Small intestine (tissue), 7 donors: ENCODE results near the gene HIPK2. TPM values are rescaled to one million over a fixed set of nuclear protein-coding genes. Genes with fewer than 3 reads are reported as not detected.

Experiments
- DNase-seq, 2 donors: peaks; one replicate each; pipeline versions ENCODE4 v3.0.0 to v3.0.0-alpha.2; 2013
- FAIRE-seq: peaks from 2 replicates; lab custom pipeline; 2012; peaks lifted over from hg19 to GRCh38; lab: Jason Lieb, UNC
- H3K27ac ChIP-seq, 3 donors: one replicate each; pipeline ENCODE4 v1.5.1; 2013; ENCODE audit warnings: low read length in 2 of 3, mild to moderate bottlenecking in 2 of 3, control low read depth in 1 of 3, inconsistent platforms in 1 of 3, low read depth in 1 of 3, moderate library complexity in 1 of 3
- H3K27me3 ChIP-seq, 3 donors: one replicate each; pipeline ENCODE4 v1.6.1; 2013; ENCODE audit warnings: low read length in 3 of 3, inconsistent platforms in 1 of 3; ENCODE audit not compliant: control insufficient read depth in 3 of 3, insufficient read depth in 3 of 3
- H3K36me3 ChIP-seq, 3 donors: one replicate each; pipeline ENCODE4 v1.6.1; 2013; ENCODE audit warnings: low read length in 3 of 3, inconsistent platforms in 1 of 3, low read depth in 1 of 3, mild to moderate bottlenecking in 1 of 3, moderate library complexity in 1 of 3; ENCODE audit not compliant: control insufficient read depth in 3 of 3, insufficient read depth in 2 of 3
- H3K4me1 ChIP-seq, 3 donors: one replicate each; pipeline ENCODE4 v1.6.1; 2013; ENCODE audit warnings: low read length in 2 of 3, inconsistent platforms in 1 of 3, low read depth in 1 of 3, mild to moderate bottlenecking in 1 of 3, moderate library complexity in 1 of 3; ENCODE audit not compliant: control insufficient read depth in 3 of 3, insufficient read depth in 2 of 3
- H3K4me3 ChIP-seq, 3 donors: one replicate each; pipeline ENCODE4 v1.5.1; 2013; ENCODE audit warnings: low read length in 3 of 3, control low read depth in 1 of 3, inconsistent platforms in 1 of 3, low read depth in 1 of 3, mild to moderate bottlenecking in 1 of 3, moderate library complexity in 1 of 3
- H3K9me3 ChIP-seq, 2 donors: one replicate each; pipeline ENCODE4 v1.6.1; 2013; ENCODE audit warnings: low read depth in 1 of 2, low read length in 1 of 2; ENCODE audit not compliant: control insufficient read depth in 2 of 2, insufficient read depth in 1 of 2
- WGBS, 3 donors: extraction: QIAGEN DNeasy Blood & Tissue Kit; methylation state at CpG; one replicate each; pipeline ENCODE4 v1.1.7; 2013; 5-methylcytosine and 5-hydroxymethylcytosine counted together
- polyA plus RNA-seq, 4 donors: library from polyadenylated mRNA; stranded (reverse) in 3 of 4; unstranded in 1 of 4; fragments of 200-250 nt in 3 of 4; fragments of 120-200 nt in 1 of 4; gene quantifications; one replicate each; pipeline versions ENCODE4 v1.2.1 to v1.2.3, GENCODE V29; 2013
- donor health status: healthy with polysubstance abuse.
- donor health status: control.
- donor health status: control.
- donor health status: Bipolar disorder and iron deficiency.
- donor health status: healthy.

Gene HIPK2
- polyA plus RNA-seq, 4 donors: 3.2 to 11.4 (median 7.2) TPM

DNA sequence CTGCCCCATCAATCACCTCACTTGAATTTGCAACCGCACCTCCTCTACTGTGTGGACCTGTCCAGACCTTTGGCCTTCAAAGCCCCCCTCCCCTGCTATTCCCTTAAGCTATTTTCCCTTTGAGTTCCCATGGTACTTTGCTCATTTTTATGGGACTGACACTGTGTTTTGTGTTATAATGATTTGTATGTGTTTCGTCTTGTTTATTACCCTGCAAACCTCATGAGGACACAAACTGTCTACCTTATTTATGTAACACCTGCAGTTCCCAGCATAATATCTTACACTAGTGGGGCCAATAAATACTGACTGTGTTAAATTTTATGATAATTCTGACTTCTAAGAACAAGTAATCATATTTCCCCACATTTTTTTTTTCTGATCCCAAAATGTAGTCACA lies 183.7 kb downstream of the HIPK2 start:
- no peak for FAIRE-seq
- Histone ChIP-seq H3K27me3 (no peaks in the 10 kb centered on the region), H3K36me3 (peaks cover 20 to 53% (median 26%) of the 10 kb centered on the region in 3 donors), H3K4me3 (no peak overlapping the region), H3K27ac (no peak overlapping the region), H3K4me1 (no peaks in the 10 kb centered on the region), H3K9me3 (no peaks in the 10 kb centered on the region)
- WGBS, 3 donors: 87 to 96% (median 92%) methylated on average over 2 of the region's 2 CpGs
- no peak for DNase-seq

DNA sequence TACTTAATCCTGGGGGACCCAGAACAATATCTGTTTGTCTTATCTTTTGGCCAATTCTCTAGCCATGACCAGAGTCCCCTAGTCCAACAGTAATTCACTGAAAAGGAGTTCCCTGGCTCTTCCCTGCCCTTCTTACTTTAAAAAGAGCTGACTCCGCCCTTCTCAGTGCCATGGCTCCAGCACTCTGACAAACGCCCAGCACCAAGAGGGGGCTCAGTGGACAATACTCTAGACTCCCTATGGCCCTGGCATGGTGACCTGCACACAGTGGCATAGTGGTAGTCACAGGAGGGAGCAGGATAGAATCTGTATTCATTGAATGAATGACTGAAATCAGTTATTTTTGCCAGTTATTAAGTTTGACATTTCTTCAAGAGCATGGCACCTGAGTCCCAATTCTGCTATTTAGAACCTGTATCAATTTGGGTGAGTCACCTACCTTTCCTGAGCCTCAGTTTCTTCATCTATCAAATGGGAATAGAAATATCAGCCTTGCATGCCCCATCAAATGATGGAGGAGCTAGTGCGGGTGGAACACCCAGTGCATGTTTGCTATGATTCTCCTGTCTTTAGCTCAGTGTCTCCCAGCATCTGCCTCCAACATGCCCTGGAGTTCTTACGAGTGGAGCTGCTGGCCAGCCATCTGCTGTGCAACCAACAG lies 184.9 kb downstream of the HIPK2 start:
- DNase-seq: no peak
- 95 to 96% (median 96%) methylated on average over 4 of the region's 4 CpGs for WGBS, 3 donors
- no peak for FAIRE-seq
- Histone ChIP-seq H3K27ac (no peak overlapping the region), H3K27me3 (no peaks in the 10 kb centered on the region), H3K4me1 (no peaks in the 10 kb centered on the region), H3K9me3 (no peaks in the 10 kb centered on the region), H3K4me3 (no peak overlapping the region), H3K36me3 (peaks cover 20 to 60% (median 26%) of the 10 kb centered on the region in 3 donors)

DNA sequence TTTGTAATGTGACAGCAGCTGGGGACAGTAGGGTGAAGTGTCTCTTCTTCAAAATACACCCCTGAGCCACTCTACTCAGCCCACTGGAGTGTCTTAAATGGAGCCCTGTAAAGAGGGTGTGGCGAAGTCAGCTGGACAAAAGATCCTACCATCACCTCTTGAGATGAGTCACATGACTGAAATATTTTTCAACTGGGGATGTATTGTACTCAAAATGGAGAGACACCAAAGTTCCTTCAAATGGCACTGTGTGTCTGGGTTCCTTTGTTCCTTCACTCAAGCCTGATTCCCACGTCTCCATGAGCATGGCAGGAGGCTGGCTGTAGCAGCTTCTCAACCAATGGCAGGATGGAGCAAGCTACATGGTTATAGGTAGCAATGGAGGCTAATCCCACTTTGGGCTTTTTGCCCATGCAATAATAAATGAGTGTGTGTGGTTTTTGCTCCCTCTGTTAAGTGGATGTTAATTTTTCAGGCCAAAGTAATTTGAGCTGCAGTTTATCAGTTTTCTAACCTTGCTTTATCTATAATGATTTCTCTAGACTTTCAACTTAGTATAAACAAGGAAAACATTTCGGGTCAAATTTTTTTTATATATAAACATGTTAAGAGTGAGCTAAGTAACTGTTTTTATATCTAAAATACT lies 186.1 kb downstream of the HIPK2 start:
- peaks cover 18 to 61% (median 25%) of the 10 kb centered on the region in 3 donors for H3K36me3 ChIP-seq
- H3K27ac ChIP-seq: no peak overlapping the region
- 82 to 89% (median 82%) methylated on average over 3 of the region's 3 CpGs for WGBS, 3 donors
- DNase-seq: no peak
- H3K4me1 ChIP-seq: no peaks in the 10 kb centered on the region
- no peak overlapping the region for H3K4me3 ChIP-seq
- no peak for FAIRE-seq
- H3K9me3 ChIP-seq: no peaks in the 10 kb centered on the region
- no peaks in the 10 kb centered on the region for H3K27me3 ChIP-seq

DNA sequence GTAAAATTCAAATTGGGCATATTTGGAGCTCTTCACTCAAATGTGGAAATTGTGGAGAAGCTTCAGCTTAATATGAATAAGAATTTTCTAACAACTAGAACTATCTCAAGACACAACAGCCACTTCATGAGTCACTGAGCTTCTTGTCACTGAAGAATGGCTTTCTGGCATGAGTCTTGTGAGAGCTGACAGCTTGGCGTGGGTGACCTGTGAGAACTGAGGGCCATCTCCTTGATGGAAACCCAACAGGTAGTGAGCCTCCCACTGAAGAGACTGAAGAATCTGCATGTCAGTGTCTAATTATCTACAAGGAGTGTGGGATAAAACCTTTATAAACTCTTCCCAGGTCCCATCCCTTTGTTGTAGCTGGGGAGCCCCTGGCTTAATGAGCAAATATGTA lies 188.3 kb downstream of the HIPK2 start:
- Histone ChIP-seq H3K9me3 (no peaks in the 10 kb centered on the region), H3K4me3 (no peak overlapping the region), H3K4me1 (no peaks in the 10 kb centered on the region), H3K27me3 (no peaks in the 10 kb centered on the region), H3K36me3 (peaks cover 13 to 55% (median 18%) of the 10 kb centered on the region in 3 donors), H3K27ac (no peak overlapping the region)
- 95 to 100% (median 100%) methylated on average over 1 of the region's 1 CpG for WGBS, 3 donors
- DNase-seq (no peak), FAIRE-seq (no peak)

DNA sequence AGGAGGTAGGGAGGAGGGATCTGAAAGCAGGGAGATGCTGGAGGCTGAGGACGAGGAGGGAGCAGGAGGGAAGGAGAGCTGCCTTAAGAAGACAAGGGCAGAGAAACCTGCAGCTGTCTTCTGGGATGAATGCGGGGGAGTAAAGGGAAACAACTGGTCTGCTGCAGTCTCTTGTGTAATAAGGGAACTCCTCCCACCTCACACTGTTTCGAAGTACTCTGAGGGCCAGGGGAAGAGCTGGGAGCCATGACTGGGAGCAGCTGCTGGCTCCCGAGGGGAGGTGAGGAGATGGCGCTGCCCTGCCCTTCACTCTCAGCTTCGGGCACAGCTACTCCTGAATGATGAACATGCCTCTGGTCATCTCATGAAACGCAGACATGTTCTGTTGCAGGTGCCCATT lies 189.2 kb downstream of the HIPK2 start:
- H3K9me3 ChIP-seq: no peaks in the 10 kb centered on the region
- no peaks in the 10 kb centered on the region for H3K27me3 ChIP-seq
- H3K27ac ChIP-seq: no peak overlapping the region
- FAIRE-seq (no peak), DNase-seq (no peak)
- H3K36me3 ChIP-seq: peaks cover 12 to 59% (median 16%) of the 10 kb centered on the region in 3 donors
- no peak overlapping the region for H3K4me3 ChIP-seq
- 70 to 94% (median 79%) methylated on average over 7 of the region's 7 CpGs for WGBS, 3 donors
- no peaks in the 10 kb centered on the region for H3K4me1 ChIP-seq

DNA sequence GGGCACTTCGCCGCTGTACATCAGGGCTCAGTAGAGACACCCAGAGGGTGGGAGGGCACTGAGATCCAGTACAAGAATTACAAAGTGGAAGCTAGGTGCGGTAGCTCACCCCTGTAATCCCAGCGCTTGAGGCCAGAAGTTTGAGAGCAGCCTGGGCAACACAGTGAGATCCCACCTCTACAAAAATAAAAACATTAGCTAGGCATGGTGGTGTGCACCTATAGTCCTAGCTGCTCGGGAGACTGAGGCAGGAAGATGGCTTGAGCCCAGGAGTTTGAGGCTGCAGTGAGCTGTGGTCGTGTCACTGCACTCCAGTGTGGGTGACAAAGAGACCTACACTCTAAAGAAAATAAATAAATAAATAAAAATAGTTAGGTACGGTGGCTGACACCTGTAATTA lies 190.3 kb downstream of the HIPK2 start:
- no peak for FAIRE-seq

DNA sequence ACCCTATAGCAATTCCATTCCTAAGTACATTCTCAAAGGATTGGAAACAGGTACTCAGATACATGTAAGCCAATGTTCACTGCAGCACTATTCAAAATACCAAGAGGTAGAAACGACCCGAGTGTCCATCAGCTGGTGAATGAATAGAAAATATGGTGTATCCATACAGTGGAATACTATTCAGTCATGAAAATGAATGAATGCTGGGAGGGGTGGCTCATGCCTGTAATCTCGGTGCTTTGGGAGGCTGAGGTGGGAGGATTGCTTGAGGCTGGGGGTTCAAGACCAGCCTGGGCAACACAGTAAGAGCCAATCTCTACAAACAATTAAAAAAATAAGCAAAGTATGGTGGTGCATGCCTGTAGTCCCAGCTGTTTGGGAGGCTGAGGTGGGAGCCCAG lies 191.5 kb downstream of the HIPK2 start:
- WGBS, 3 donors: 94 to 97% (median 97%) methylated on average over 3 of the region's 3 CpGs
- Histone ChIP-seq H3K36me3 (peaks cover 11 to 65% (median 20%) of the 10 kb centered on the region in 3 donors), H3K27me3 (no peaks in the 10 kb centered on the region), H3K9me3 (no peaks in the 10 kb centered on the region), H3K4me3 (no peak overlapping the region), H3K4me1 (no peaks in the 10 kb centered on the region), H3K27ac (no peak overlapping the region)
- no peak for FAIRE-seq
- no peak for DNase-seq

More for the DNA sequence above, 190.3 kb downstream of the HIPK2 start:
- Histone ChIP-seq H3K36me3 (peaks cover 12 to 59% (median 14%) of the 10 kb centered on the region in 3 donors), H3K9me3 (no peaks in the 10 kb centered on the region), H3K27ac (no peak overlapping the region), H3K4me1 (no peaks in the 10 kb centered on the region), H3K4me3 (no peak overlapping the region), H3K27me3 (no peaks in the 10 kb centered on the region)
- 95 to 97% (median 97%) methylated on average over 7 of the region's 7 CpGs for WGBS, 3 donors
- no peak for DNase-seq

DNA sequence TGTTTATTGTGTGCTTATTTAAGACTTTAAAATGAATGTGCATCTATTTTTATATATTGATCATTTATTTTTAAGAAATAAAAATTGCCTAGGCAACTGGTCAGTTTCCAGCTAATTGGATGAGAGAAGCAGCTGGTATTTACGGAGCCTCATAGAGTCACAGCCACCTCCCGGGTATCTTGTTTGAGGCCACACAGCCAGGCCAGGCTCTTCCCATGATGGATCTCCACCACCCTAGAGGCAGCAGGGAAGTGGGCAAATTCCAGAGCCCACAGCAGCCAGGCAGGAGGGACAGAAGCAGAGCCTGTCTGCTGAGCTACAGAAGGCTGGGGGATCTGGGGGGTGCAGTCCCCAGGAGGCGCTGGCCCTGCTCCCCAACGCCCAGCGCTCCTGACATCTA lies 192.8 kb downstream of the HIPK2 start:
- WGBS, 3 donors: 74 to 86% (median 77%) methylated on average over 5 of the region's 5 CpGs
- Histone ChIP-seq H3K27me3 (no peaks in the 10 kb centered on the region), H3K4me3 (no peak overlapping the region), H3K36me3 (peaks cover 8 to 69% (median 26%) of the 10 kb centered on the region in 3 donors), H3K4me1 (no peaks in the 10 kb centered on the region), H3K27ac (no peak overlapping the region), H3K9me3 (no peaks in the 10 kb centered on the region)
- FAIRE-seq (no peak), DNase-seq (no peak)
